ENCODE results near the gene GADD45B. TPM values are rescaled to one million over a fixed set of nuclear protein-coding genes. Genes with fewer than 3 reads are reported as not detected.

The GADD45B gene
- total RNA-seq, 4 donors from 2014 or later = 35.5 to 278 (median 54.9) TPM

GRCh38 chr19:2477732-2478191 is 1.8 kb downstream of the GADD45B start:
- DNase-seq = peak in 2 of 3 donors; percentile 51 to 69

GRCh38 chr19:2478278-2478755 is 2.4 kb downstream of the GADD45B start:
- peak overlapping the region; percentile 78 to 95 (median 90) for H3K27ac ChIP-seq
- H3K27me3 ChIP-seq = no peaks in the 10 kb centered on the region
- TF ChIP-seq POLR2A (IDR thresholded peaks at IDR 0.05) = peak; percentile 25 to 29
- peak; percentile 25 to 48 (median 30) for TF ChIP-seq CTCF (IDR thresholded peaks at IDR 0.05)

More at GRCh38 chr19:2477732-2478191, 1.8 kb downstream of the GADD45B start:
- no peaks in the 10 kb centered on the region for H3K27me3 ChIP-seq
- H3K4me3 ChIP-seq = peak overlapping the region; percentile 68 to 94 (median 84)
- peaks cover 0 to under 1% (median 0%) of the 10 kb centered on the region in 4 donors for H3K9me3 ChIP-seq
- H3K27ac ChIP-seq = peak overlapping the region; percentile 78 to 95 (median 90)
- TF ChIP-seq CTCF (IDR thresholded peaks at IDR 0.05) (no peak), POLR2A (IDR thresholded peaks at IDR 0.05) (no peak)
- peaks cover 3 to 32% (median 12%) of the 10 kb centered on the region in 4 donors for H3K4me1 ChIP-seq
- H3K36me3 ChIP-seq = no peaks in the 10 kb centered on the region

GRCh38 chr19:2478756-2479555 is 3.0 kb downstream of the GADD45B start:
- no peaks in the 10 kb centered on the region for H3K27me3 ChIP-seq
- peak; percentile 76 to 90 (median 79) for DNase-seq
- peak overlapping the region; percentile 68 to 94 (median 84) for H3K4me3 ChIP-seq
- H3K9me3 ChIP-seq = peaks cover 0 to 10% (median 4%) of the 10 kb centered on the region in 4 donors
- peak overlapping the region; percentile 78 to 95 (median 90) for H3K27ac ChIP-seq
- TF ChIP-seq POLR2A (IDR thresholded peaks at IDR 0.05) = peak; percentile 30 to 33
- no peak for TF ChIP-seq CTCF (IDR thresholded peaks at IDR 0.05)
- peaks cover 3 to 32% (median 12%) of the 10 kb centered on the region in 4 donors for H3K4me1 ChIP-seq
- H3K36me3 ChIP-seq = no peaks in the 10 kb centered on the region

More at GRCh38 chr19:2478278-2478755, 2.4 kb downstream of the GADD45B start:
- Histone ChIP-seq H3K9me3 (peaks cover 0 to 6% (median 2%) of the 10 kb centered on the region in 4 donors), H3K4me1 (peaks cover 3 to 32% (median 12%) of the 10 kb centered on the region in 4 donors), H3K36me3 (no peaks in the 10 kb centered on the region), H3K4me3 (peak overlapping the region; percentile 68 to 94 (median 84))
- DNase-seq = peak; percentile 76 to 85 (median 76)

- Histone ChIP-seq H3K27me3 (no peaks in the 10 kb centered on the region), H3K4me1 (peaks cover 3 to 25% (median 12%) of the 10 kb centered on the region in 4 donors), H3K9me3 (peaks cover 0 to 10% (median 4%) of the 10 kb centered on the region in 4 donors), H3K27ac (peak overlapping the region in 3 of 4 donors; percentile 87 to 95 (median 92)), H3K4me3 (peak overlapping the region; percentile 68 to 94 (median 84)), H3K36me3 (no peaks in the 10 kb centered on the region)
- TF ChIP-seq POLR2A (IDR thresholded peaks at IDR 0.05) = no peak
- TF ChIP-seq CTCF (IDR thresholded peaks at IDR 0.05) = peak; percentile 10 to 44 (median 30)
- no peak for DNase-seq
Observed at GRCh38 chr19:2479556-2480194, 3.7 kb downstream of the GADD45B start.

GRCh38 chr19:2481466-2481865 is 5.5 kb downstream of the GADD45B start:
- Histone ChIP-seq H3K36me3 (no peaks in the 10 kb centered on the region), H3K4me3 (no peak overlapping the region), H3K27me3 (no peaks in the 10 kb centered on the region), H3K4me1 (peaks cover 0 to 15% (median 2%) of the 10 kb centered on the region in 4 donors), H3K9me3 (peaks cover 0 to 10% (median 4%) of the 10 kb centered on the region in 4 donors), H3K27ac (no peak overlapping the region)
- DNase-seq = no peak
- no peak for TF ChIP-seq POLR2A (IDR thresholded peaks at IDR 0.05)
- TF ChIP-seq CTCF (IDR thresholded peaks at IDR 0.05) = no peak

Data from Peyer's patch (tissue), 4 donors.